Left colon (tissue), 2 donors: Measurements from ENCODE around the gene LAG3. TPM values are rescaled to one million over a fixed set of nuclear protein-coding genes. Genes with fewer than 3 reads are reported as not detected.

Source experiments
- ATAC-seq: fragments of 200-7000 bp; cut with Tn5 transposase; one replicate; pipeline ENCODE4 v1.9.1; 2020; ENCODE audit warnings: mild to moderate bottlenecking, moderate library complexity
- DNase-seq, 2 donors: peaks; one replicate each; pipeline ENCODE4 v3.0.0-alpha.2; 2020
- intact Hi-C, 2 donors: fragments of 100-400 bp; cut with DNase I in 1 of 2; cut with micrococcal nuclease in 1 of 2; formaldehyde crosslinking; loops; one replicate each; pipeline versions ENCODE4 v1.11.2 to v1.14.0; 2022; cut with DNase I, micrococcal nuclease
- total RNA-seq, 2 donors: library from RNA; stranded (reverse); fragmentation: NEBNext Ultra II Directional; extraction: Animal tissue kit (Norgen Biotek cat#: 25700); gene quantifications; one replicate each; pipeline ENCODE4 v1.2.1, GENCODE V29; 2021
- donor health status: DM: no; HTN: no; CAD: no.
- donor health status: DM: yes; HTN: yes; CAD: no.

The LAG3 gene
- total RNA-seq, 2 donors from 2014 or later: 0.89 to 1.6 TPM

- ATAC-seq (peak; percentile 48), DNase-seq (peak; percentile 83)
- intact Hi-C loops: loop anchor here (5.0 to 10.0 kb wide), 2 partner anchors 73 to 90 kb away; partner anchors contain the start of gene MLF2 (in 1 of the 2)
Measured at GRCh38 chr12:6827437-6827911, 55.2 kb downstream of the LAG3 start.

Other genes starting within 250 kb of the LAG3 start
- 1,000 to 10,000 TPM; 2,230 to 2,756 TPM for gene GAPDH, start 238.0 kb upstream of the LAG3 start, total RNA-seq
- 1 to 10 TPM; 3.8 to 7.2 TPM for gene IFFO1, start 216.5 kb upstream of the LAG3 start, total RNA-seq
- 10 to 100 TPM; 22.2 to 34.4 TPM for gene NOP2, start 204.2 kb upstream of the LAG3 start, total RNA-seq
- gene CHD4, start 165.1 kb upstream of the LAG3 start, total RNA-seq: 100 to 1,000 TPM; 142 to 157 TPM
- gene LPAR5, start 136.6 kb upstream of the LAG3 start, total RNA-seq: 10 to 100 TPM; 25.6 to 26.7 TPM
- gene ACRBP, start 125.1 kb upstream of the LAG3 start, total RNA-seq: 1 to 10 TPM; 2.9 to 3.4 TPM
- 10 to 100 TPM; 23.6 to 38.9 TPM for gene ING4, start 109.4 kb upstream of the LAG3 start, total RNA-seq
- gene ZNF384, start 83.1 kb upstream of the LAG3 start, total RNA-seq: 10 to 100 TPM; 47.8 to 51.4 TPM
- under 1 TPM; 0.52 to 0.67 TPM for gene PIANP, start 71.7 kb upstream of the LAG3 start, total RNA-seq
- 10 to 100 TPM; 37.2 to 40.8 TPM for gene COPS7A, start 48.5 kb upstream of the LAG3 start, total RNA-seq
- gene MLF2, start 19.4 kb upstream of the LAG3 start, total RNA-seq: 100 to 1,000 TPM; 167 to 180 TPM
- gene PTMS, start 6.2 kb upstream of the LAG3 start, total RNA-seq: 100 to 1,000 TPM in 1 of 2 donors, 10 to 100 TPM in 1; 89.6 to 123 TPM
- 10 to 100 TPM in 1 of 2 donors, 1 to 10 TPM in 1; 4.3 to 18.1 TPM for gene CD4, start 17.0 kb downstream of the LAG3 start, total RNA-seq
- gene GPR162, start 49.3 kb downstream of the LAG3 start, total RNA-seq: 1 to 10 TPM; 1.3 to 4.3 TPM
- gene P3H3, start 55.9 kb downstream of the LAG3 start, total RNA-seq: 1 to 10 TPM; 4.3 to 6.3 TPM
- 1 to 10 TPM; 1.1 to 1.5 TPM for gene GNB3, start 68.4 kb downstream of the LAG3 start, total RNA-seq
- 10 to 100 TPM in 1 of 2 donors, 1 to 10 TPM in 1; 4.4 to 10.5 TPM for gene CDCA3, start 78.8 kb downstream of the LAG3 start, total RNA-seq
- 10 to 100 TPM; 68.5 to 81.4 TPM for gene USP5, start 79.6 kb downstream of the LAG3 start, total RNA-seq
- 100 to 1,000 TPM; 702 to 720 TPM for gene TPI1, start 95.0 kb downstream of the LAG3 start, total RNA-seq
- 10 to 100 TPM; 11.7 to 11.8 TPM for gene SPSB2, start 100.8 kb downstream of the LAG3 start, total RNA-seq
- gene LRRC23, start 132.3 kb downstream of the LAG3 start, total RNA-seq: 1 to 10 TPM; 2.9 to 4.3 TPM
- gene ENO2, start 142.1 kb downstream of the LAG3 start, total RNA-seq: 10 to 100 TPM in 1 of 2 donors, 1 to 10 TPM in 1; 3.1 to 10.9 TPM
- 10 to 100 TPM; 64.6 to 78.9 TPM for gene ATN1, start 155.4 kb downstream of the LAG3 start, total RNA-seq
- gene RNU7-1, start 171.3 kb downstream of the LAG3 start, total RNA-seq: not detected
- gene C12orf57, start 171.5 kb downstream of the LAG3 start, total RNA-seq: 100 to 1,000 TPM; 151 to 168 TPM
- gene PTPN6, start 178.8 kb downstream of the LAG3 start, total RNA-seq: 10 to 100 TPM; 40.0 to 43.9 TPM
- 100 to 1,000 TPM; 202 to 249 TPM for gene PHB2, start 198.1 kb downstream of the LAG3 start, total RNA-seq
- gene EMG1, start 198.4 kb downstream of the LAG3 start, total RNA-seq: 10 to 100 TPM; 31.6 to 34.1 TPM
- 10 to 100 TPM; 87.1 to 87.9 TPM for gene LPCAT3, start 246.0 kb downstream of the LAG3 start, total RNA-seq